Ishikawa (cell line): ENCODE results near the gene TMEFF1.

Experiments
- CEBPB ChIP-seq: IDR thresholded peaks from 2 replicates; pipeline ENCODE4 v1.6.1; 2012
- CREB1 ChIP-seq: IDR thresholded peaks from 2 replicates; pipeline ENCODE4 v1.6.1; 2012; ENCODE audit warnings: low read depth
- EGR1 ChIP-seq: IDR thresholded peaks from 2 replicates; pipeline ENCODE4 v1.6.1; 2012
- EP300 ChIP-seq: IDR thresholded peaks from 2 replicates; pipeline ENCODE4 v1.6.1; 2012; ENCODE audit warnings: borderline replicate concordance
- FOXM1 ChIP-seq: IDR thresholded peaks from 2 replicates; pipeline ENCODE4 v1.6.1; 2012; ENCODE audit warnings: low read depth, borderline replicate concordance
- NFIC ChIP-seq: IDR thresholded peaks from 2 replicates; pipeline ENCODE4 v1.6.1; 2012
- RAD21 ChIP-seq: IDR thresholded peaks from 2 replicates; pipeline ENCODE4 v1.6.1; 2012; ENCODE audit warnings: low read depth
- REST ChIP-seq: IDR thresholded peaks from 2 replicates; pipeline ENCODE4 v1.6.1; 2012; ENCODE audit warnings: low read depth, mild to moderate bottlenecking
- TAF1 ChIP-seq: IDR thresholded peaks from 2 replicates; pipeline ENCODE4 v1.6.1; 2012; ENCODE audit warnings: low read depth, mild to moderate bottlenecking
- TCF12 ChIP-seq: IDR thresholded peaks from 2 replicates; pipeline ENCODE4 v1.6.1; 2012; ENCODE audit warnings: low read depth
- TEAD4 ChIP-seq: IDR thresholded peaks from 2 replicates; pipeline ENCODE4 v1.6.1; 2012
- USF1 ChIP-seq: IDR thresholded peaks from 2 replicates; pipeline ENCODE4 v1.6.1; 2012
- YY1 ChIP-seq: IDR thresholded peaks from 2 replicates; pipeline ENCODE4 v1.6.1; 2012; ENCODE audit warnings: low read depth
- ZBTB7A ChIP-seq: IDR thresholded peaks from 2 replicates; pipeline ENCODE4 v1.6.1; 2012; ENCODE audit warnings: low read depth
- TF ChIP-seq, protein P1 (sequence below): IDR thresholded peaks from 2 replicates; pipeline ENCODE4 v1.6.1; 2012

Gene TMEFF1

GRCh38 chr9:100466829-100467221, 6.1 kb upstream of the TMEFF1 start:
- TF ChIP-seq EP300, result no peak
- no peak for TF ChIP-seq TAF1
- TF ChIP-seq CEBPB, result no peak
- TF ChIP-seq TEAD4, result no peak
- no peak for TF ChIP-seq CREB1

- no peak for TF ChIP-seq TEAD4
- TF ChIP-seq FOXM1, result no peak
- TF ChIP-seq REST, result no peak
- TF ChIP-seq CEBPB, result no peak
- TF ChIP-seq, protein P1, sequence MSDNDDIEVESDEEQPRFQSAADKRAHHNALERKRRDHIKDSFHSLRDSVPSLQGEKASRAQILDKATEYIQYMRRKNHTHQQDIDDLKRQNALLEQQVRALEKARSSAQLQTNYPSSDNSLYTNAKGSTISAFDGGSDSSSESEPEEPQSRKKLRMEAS, result no peak
- TF ChIP-seq RAD21, result no peak
- TF ChIP-seq USF1, result no peak
- TF ChIP-seq CREB1, result no peak
- TF ChIP-seq YY1, result no peak
- TF ChIP-seq TAF1, result no peak
- no peak for TF ChIP-seq NFIC
- TF ChIP-seq ZBTB7A, result no peak
- TF ChIP-seq EP300, result no peak
Observed at GRCh38 chr9:100468041-100468440, 4.9 kb upstream of the TMEFF1 start.

- TF ChIP-seq TEAD4 (no peak), USF1 (no peak), ZBTB7A (no peak), REST (no peak), CREB1 (no peak), EGR1 (no peak), TCF12 (no peak), YY1 (no peak), TAF1 (no peak), NFIC (no peak), CEBPB (no peak), FOXM1 (no peak), RAD21 (no peak), EP300 (no peak)
- TF ChIP-seq, protein P1, result no peak
Observed at GRCh38 chr9:100472268-100472667, 681 bp upstream of the TMEFF1 start.

DNA sequence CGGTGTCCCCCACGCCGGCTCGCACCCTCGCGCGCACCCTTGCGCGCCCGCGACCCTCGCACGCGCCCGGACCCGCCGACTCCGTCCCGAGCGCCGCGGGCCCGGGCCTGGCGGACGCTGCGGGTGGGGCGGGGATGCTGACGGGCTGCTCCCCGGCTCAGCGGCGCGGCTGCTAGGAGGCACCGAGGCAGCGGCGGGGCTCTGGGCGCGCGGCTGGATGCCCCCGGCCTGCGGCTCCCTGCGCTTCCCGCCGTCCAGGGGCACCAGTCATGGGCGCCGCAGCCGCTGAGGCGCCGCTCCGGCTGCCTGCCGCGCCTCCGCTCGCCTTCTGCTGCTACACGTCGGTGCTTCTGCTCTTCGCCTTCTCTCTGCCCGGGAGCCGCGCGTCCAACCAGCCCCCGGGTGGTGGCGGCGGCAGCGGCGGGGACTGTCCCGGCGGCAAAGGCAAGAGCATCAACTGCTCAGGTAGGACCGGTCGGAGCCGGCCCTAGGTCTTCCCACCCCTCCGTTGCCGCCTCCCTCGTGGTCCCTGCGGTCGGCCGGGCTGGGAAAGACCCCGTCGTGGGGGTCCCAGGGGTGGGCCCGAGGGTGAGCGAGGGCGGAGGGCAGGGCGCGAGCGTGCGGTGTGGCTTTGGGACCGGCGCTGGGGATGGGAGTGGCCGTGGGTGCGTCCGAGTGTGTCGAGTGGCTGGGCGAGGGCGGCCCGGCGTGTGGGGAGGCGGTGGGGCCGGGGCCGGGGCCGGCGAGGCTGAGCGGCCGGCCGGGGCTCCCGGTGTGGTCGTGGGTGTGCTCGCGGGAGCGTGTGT, 530 bp downstream of the TMEFF1 start:
- TF ChIP-seq ZBTB7A (peak; percentile 93), EP300 (no peak), CREB1 (no peak), NFIC (no peak)

- TF ChIP-seq YY1, result no peak
Observed at GRCh38 chr9:100474082-100474923, 1.4 kb downstream of the TMEFF1 start.

DNA sequence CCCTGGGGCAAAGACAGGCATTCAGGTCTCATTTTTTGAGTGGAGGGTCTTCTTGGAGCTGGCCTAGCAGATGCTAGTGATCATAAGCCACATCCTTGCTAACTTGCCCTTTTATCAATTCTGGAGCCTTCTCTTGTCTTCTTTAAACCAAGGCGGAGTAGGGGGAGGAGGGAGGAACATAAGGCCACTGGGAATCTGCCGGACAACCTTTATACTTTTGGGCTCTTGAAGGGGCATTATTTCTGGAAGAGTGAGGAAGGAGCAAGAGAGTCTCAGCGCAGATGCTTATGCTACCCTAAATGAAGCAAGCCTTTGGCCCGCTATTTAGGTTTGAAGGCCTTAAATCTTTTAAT, 2.0 kb downstream of the TMEFF1 start:
- TF ChIP-seq TCF12 (no peak), ZBTB7A (no peak), CREB1 (no peak), FOXM1 (no peak), EP300 (no peak), REST (no peak), EGR1 (no peak), USF1 (no peak)
